Epithelial cell of esophagus (primary cell): ENCODE data around the gene OR6C1.
"Not testable (repeated sequence)": the region's sequence is repeated elsewhere in the genome, so short reads cannot be mapped to it uniquely, and the experiment has no call there.

Experiments used
- DNase-seq: peaks from one replicate; pipeline ENCODE4 v3.0.0; 2010; ENCODE audit warnings: low read depth
- H3K4me3 ChIP-seq: 2 replicates; pipeline ENCODE4 v1.5.1; 2011; ENCODE audit warnings: mild to moderate bottlenecking, low read length, control low read depth
- TF ChIP-seq, protein P1 (sequence below): IDR thresholded peaks from 2 replicates; pipeline ENCODE4 v1.5.1; 2011; ENCODE audit warnings: low read depth, mild to moderate bottlenecking, low read length, control low read depth, inconsistent platforms; ENCODE audit not compliant: insufficient read depth; ENCODE audit errors: missing control alignments

Gene OR6C1

GRCh38 chr12:55336002-55336401, 21.9 kb downstream of the OR6C1 start:
- DNase-seq = no peak
- TF ChIP-seq, protein P1, sequence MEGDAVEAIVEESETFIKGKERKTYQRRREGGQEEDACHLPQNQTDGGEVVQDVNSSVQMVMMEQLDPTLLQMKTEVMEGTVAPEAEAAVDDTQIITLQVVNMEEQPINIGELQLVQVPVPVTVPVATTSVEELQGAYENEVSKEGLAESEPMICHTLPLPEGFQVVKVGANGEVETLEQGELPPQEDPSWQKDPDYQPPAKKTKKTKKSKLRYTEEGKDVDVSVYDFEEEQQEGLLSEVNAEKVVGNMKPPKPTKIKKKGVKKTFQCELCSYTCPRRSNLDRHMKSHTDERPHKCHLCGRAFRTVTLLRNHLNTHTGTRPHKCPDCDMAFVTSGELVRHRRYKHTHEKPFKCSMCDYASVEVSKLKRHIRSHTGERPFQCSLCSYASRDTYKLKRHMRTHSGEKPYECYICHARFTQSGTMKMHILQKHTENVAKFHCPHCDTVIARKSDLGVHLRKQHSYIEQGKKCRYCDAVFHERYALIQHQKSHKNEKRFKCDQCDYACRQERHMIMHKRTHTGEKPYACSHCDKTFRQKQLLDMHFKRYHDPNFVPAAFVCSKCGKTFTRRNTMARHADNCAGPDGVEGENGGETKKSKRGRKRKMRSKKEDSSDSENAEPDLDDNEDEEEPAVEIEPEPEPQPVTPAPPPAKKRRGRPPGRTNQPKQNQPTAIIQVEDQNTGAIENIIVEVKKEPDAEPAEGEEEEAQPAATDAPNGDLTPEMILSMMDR = no peak
- H3K4me3 ChIP-seq = no peak overlapping the region

- not testable (repeated sequence) for H3K4me3 ChIP-seq, DNase-seq
These were observed 41.2 kb downstream of the OR6C1 start for GRCh38 chr12:55355338-55355737.

DNA sequence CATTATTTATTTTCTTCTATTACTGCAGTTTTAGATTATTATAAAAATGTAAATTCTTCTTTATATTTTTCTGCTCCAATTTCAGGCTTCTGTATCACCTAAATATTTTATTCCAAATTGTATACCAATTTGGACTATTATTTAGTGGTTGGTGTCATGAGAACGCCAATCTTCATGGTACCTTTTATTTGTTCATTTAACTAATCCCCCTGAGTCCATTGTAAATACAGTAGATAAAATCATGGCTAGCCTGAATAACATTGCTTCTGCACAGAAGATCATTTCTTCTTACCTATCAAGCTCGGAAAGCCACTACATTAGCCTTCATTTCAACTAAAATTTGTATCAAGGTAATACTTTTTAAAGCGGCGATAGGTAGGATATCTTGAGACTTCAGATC, 48.5 kb downstream of the OR6C1 start, which contains the start of gene OR6C75:
TSS of gene OR6C75 (plus strand) at position 301 of the 400 bp plus-strand sequence. CDS start 2,136 bp downstream, outside the sequence.
- DNase-seq = no peak
- H3K4me3 ChIP-seq = no peak within 1 kb of the TSS
- TF ChIP-seq, protein P1 = no peak

DNA sequence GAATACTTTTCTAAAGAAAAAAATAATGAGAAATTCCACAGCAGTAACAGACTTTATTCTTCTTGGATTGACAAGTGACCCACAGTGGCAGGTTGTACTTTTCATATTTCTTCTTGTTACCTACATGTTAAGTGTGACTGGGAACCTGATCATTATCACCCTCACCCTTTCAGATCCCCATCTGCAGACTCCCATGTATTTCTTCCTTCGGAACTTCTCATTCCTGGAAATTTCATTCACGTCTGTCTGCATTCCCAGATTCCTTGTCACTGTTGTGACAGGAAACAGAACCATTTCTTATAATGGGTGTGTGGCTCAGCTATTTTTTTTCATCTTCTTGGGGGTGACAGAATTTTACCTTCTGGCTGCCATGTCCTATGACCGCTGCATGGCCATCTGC, 50.9 kb downstream of the OR6C1 start:
- H3K4me3 ChIP-seq = no peak overlapping the region

More for the DNA sequence above, 50.9 kb downstream of the OR6C1 start:
- DNase-seq = no peak
- TF ChIP-seq, protein P1 = no peak
